Panc1 (cell line): ENCODE results near the gene CITED2. TPM values are rescaled to one million over a fixed set of nuclear protein-coding genes. Genes with fewer than 3 reads are reported as not detected.

Experiments
- ATAC-seq: fragments of 200-7000 bp; cut with Tn5 transposase; 2 replicates; pipeline ENCODE4 v1.9.1; 2020; ENCODE audit warnings: mild to moderate bottlenecking, moderate library complexity
- BruUV-seq: library from RNA; stranded (reverse); fragments of 400-500 nt; replicated peaks from 2 replicates; lab custom pipeline; 2021; lab: Mats Ljungman, UMichigan
- CTCF ChIA-PET: fragments of 300-600 bp; sonication (Branson Sonifier 250); formaldehyde crosslinking; loops from one replicate; lab custom pipeline; 2022; ENCODE audit warnings: antibody characterized with exemption; lab: Charles Lee
- POLR2A ChIA-PET: fragments of 300-600 bp; sonication (Branson Sonifier 250); formaldehyde crosslinking; loops from one replicate; lab custom pipeline; 2022; ENCODE audit warnings: antibody characterized with exemption; lab: Charles Lee
- DNase-seq: peaks from one replicate; pipeline ENCODE4 v3.0.0-alpha.2; 2010; ENCODE audit warnings: low read depth, low spot score
- H3K27ac ChIP-seq: 2 replicates; pipeline ENCODE4 v1.5.1; 2011; ENCODE audit warnings: mild to moderate bottlenecking, low read length, inconsistent platforms
- H3K27me3 ChIP-seq: fragments of 200-500 bp; sonication (Bioruptor generic); 2 replicates; pipeline ENCODE4 v1.6.0; 2014; ENCODE audit warnings: low read length, inconsistent platforms; ENCODE audit not compliant: control insufficient read depth, insufficient read depth
- H3K36me3 ChIP-seq: fragments of 200-500 bp; sonication (Bioruptor generic); 2 replicates; pipeline ENCODE4 v1.5.1; 2014; ENCODE audit warnings: inconsistent platforms, mild to moderate bottlenecking, low read length, moderate library complexity; ENCODE audit not compliant: control insufficient read depth, insufficient read depth
- H3K4me1 ChIP-seq: 2 replicates; pipeline ENCODE4 v1.5.1; 2011; ENCODE audit warnings: inconsistent platforms, mild to moderate bottlenecking, low read length, moderate library complexity; ENCODE audit not compliant: control insufficient read depth, insufficient read depth
- H3K4me3 ChIP-seq, 2 experiments: 2 replicates each; pipeline ENCODE4 v1.5.1; 2011 to 2012; ENCODE audit warnings: low read depth in 2 of 2, low read length in 2 of 2, mild to moderate bottlenecking in 2 of 2, inconsistent platforms in 1 of 2, moderate library complexity in 1 of 2
- H3K9me3 ChIP-seq: fragments of 200-500 bp; sonication (Bioruptor generic); 2 replicates; pipeline ENCODE4 v1.5.1; 2014; ENCODE audit warnings: low read depth, mild to moderate bottlenecking, inconsistent platforms, low read length, moderate library complexity; ENCODE audit not compliant: control insufficient read depth, insufficient read depth
- POLR2AphosphoS5 ChIP-seq: IDR thresholded peaks from 2 replicates; pipeline ENCODE4 v1.6.1; 2012; ENCODE audit warnings: mild to moderate bottlenecking, low read depth, low read length, moderate library complexity
- SIN3A ChIP-seq: IDR thresholded peaks from 2 replicates; pipeline ENCODE4 v1.6.1; 2012; ENCODE audit warnings: low read depth, mild to moderate bottlenecking, low read length, moderate library complexity, borderline replicate concordance; ENCODE audit not compliant: insufficient read depth
- TCF7L2 ChIP-seq: IDR thresholded peaks from 2 replicates; pipeline ENCODE4 v1.6.1; 2011; ENCODE audit warnings: mild to moderate bottlenecking, low read depth, low read length, inconsistent platforms
- in situ Hi-C: cut with HindIII; loops from 2 replicates; pipeline ENCODE4 v1.10.0; 2016; ENCODE audit warnings: low sequenced_read_pairs, low pct_unique_long_range_greater_than_20kb
- intact Hi-C: fragments of 100-400 bp; cut with micrococcal nuclease; formaldehyde crosslinking; loops from one replicate; pipeline ENCODE4 v1.10.0; 2022; ENCODE audit not compliant: unreplicated experiment
- total RNA-seq: library from RNA; stranded (reverse); gene quantifications from one replicate; pipeline ENCODE4 v1.2.1, GENCODE V29; 2021; ENCODE audit not compliant: unreplicated experiment
- TF ChIP-seq, protein P1 (sequence below): fragments of 450-650 bp; IDR thresholded peaks from 2 replicates; pipeline ENCODE4 v1.5.1; 2017; ENCODE audit warnings: mild to moderate bottlenecking
- TF ChIP-seq, protein P2 (sequence below), 2 experiments: IDR thresholded peaks; 2 replicates each; pipeline ENCODE4 v1.6.1; 2011 to 2012; ENCODE audit warnings: low read depth in 2 of 2, control low read depth in 1 of 2, low read length in 1 of 2, mild to moderate bottlenecking in 1 of 2, moderate library complexity in 1 of 2; ENCODE audit not compliant: insufficient read depth in 1 of 2

The CITED2 gene
- total RNA-seq, 1 experiment from 2014 or later, result 210 TPM

DNA sequence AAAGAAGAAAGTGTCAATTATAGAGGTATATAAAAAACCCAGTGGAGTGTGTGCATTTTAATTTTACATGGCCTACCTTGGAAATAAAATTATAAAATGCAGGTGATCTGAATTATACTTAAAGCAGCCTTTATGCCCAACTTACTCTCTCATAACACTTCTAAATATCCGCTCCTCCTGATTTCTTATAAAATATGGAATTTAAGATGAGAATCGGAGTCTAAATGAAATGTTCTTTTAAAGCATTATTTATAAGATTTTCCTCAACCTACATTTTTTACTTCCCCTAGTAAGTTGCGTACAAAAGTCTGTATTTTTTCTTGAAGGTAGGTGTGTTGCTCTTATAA lies 3.5 kb downstream of the CITED2 start:
- Histone ChIP-seq H3K27ac (peak overlapping the region; percentile 95), H3K9me3 (no peaks in the 10 kb centered on the region), H3K4me3 (peak overlapping the region; percentile 88 to 97; a peak in 3 of 4 replicates), H3K4me1 (peaks cover 41% of the 10 kb centered on the region), H3K27me3 (no peaks in the 10 kb centered on the region), H3K36me3 (peaks cover 14% of the 10 kb centered on the region)
- POLR2A ChIA-PET, result interaction anchor here (0.6 to 0.7 kb wide), 2 partner anchors 157 to 1168 kb away, joined by 3 to 4 read pairs; no protein-coding TSS in a partner anchor
- intact Hi-C loops, result loop anchor here (2.0 to 10.0 kb wide), 6 partner anchors 164 to 614 kb away; no protein-coding TSS in a partner anchor
- ATAC-seq, result no peak
- CTCF ChIA-PET, result no interaction called here
- no peak for DNase-seq
- no TSS peak for BruUV-seq
- in situ Hi-C loops, result no loop called here
- TF ChIP-seq, protein P1, sequence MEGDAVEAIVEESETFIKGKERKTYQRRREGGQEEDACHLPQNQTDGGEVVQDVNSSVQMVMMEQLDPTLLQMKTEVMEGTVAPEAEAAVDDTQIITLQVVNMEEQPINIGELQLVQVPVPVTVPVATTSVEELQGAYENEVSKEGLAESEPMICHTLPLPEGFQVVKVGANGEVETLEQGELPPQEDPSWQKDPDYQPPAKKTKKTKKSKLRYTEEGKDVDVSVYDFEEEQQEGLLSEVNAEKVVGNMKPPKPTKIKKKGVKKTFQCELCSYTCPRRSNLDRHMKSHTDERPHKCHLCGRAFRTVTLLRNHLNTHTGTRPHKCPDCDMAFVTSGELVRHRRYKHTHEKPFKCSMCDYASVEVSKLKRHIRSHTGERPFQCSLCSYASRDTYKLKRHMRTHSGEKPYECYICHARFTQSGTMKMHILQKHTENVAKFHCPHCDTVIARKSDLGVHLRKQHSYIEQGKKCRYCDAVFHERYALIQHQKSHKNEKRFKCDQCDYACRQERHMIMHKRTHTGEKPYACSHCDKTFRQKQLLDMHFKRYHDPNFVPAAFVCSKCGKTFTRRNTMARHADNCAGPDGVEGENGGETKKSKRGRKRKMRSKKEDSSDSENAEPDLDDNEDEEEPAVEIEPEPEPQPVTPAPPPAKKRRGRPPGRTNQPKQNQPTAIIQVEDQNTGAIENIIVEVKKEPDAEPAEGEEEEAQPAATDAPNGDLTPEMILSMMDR, result no peak
- TF ChIP-seq, protein P2, sequence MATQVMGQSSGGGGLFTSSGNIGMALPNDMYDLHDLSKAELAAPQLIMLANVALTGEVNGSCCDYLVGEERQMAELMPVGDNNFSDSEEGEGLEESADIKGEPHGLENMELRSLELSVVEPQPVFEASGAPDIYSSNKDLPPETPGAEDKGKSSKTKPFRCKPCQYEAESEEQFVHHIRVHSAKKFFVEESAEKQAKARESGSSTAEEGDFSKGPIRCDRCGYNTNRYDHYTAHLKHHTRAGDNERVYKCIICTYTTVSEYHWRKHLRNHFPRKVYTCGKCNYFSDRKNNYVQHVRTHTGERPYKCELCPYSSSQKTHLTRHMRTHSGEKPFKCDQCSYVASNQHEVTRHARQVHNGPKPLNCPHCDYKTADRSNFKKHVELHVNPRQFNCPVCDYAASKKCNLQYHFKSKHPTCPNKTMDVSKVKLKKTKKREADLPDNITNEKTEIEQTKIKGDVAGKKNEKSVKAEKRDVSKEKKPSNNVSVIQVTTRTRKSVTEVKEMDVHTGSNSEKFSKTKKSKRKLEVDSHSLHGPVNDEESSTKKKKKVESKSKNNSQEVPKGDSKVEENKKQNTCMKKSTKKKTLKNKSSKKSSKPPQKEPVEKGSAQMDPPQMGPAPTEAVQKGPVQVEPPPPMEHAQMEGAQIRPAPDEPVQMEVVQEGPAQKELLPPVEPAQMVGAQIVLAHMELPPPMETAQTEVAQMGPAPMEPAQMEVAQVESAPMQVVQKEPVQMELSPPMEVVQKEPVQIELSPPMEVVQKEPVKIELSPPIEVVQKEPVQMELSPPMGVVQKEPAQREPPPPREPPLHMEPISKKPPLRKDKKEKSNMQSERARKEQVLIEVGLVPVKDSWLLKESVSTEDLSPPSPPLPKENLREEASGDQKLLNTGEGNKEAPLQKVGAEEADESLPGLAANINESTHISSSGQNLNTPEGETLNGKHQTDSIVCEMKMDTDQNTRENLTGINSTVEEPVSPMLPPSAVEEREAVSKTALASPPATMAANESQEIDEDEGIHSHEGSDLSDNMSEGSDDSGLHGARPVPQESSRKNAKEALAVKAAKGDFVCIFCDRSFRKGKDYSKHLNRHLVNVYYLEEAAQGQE (IDR thresholded peaks at IDR 0.05; ENCODE audit: insufficient read depth in 1 of 2, low read depth in 2 of 2, low read length in 1 of 2), result no peak
- TF ChIP-seq POLR2AphosphoS5, result no peak
- no peak for TF ChIP-seq TCF7L2
- no peak for TF ChIP-seq SIN3A

DNA sequence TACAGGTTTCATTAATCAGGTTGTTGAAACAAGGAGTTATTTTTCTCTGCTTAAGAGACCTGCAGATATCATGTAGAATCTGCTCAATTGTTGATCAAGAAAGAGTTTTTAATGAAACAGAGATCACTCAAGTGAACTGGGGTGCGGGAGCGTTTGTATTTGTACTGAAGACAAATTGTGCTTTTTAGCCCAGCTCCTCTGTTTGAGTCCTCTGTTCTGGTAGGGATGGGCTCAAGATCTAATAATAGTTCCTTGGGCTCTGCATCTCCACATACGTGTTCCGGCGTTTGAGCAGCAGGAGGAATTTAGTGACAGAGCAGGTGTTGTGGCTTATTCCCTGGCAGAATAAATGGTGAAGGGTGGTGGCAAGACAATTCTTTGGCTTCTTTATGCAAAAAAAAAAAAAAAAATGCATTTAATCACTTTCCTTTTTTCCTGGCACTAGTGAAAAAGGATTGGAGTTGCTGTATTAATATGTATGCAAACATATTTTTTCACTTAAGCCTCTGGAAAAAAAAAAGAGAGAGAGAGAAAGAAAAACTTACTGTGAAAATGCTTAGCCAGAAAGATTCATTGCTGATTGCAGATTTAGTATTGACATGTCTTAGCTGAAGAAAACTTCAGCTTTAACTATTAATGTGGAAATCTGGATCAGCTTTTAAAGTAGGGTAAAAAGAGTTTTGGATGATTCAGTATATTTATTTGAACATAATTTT lies 4.0 kb downstream of the CITED2 start:
- no TSS peak for BruUV-seq
- ChIA-PET POLR2A (interaction anchor here (0.6 to 0.7 kb wide), 4 partner anchors 13 to 1168 kb away, joined by 3 to 10 read pairs (median 6); no protein-coding TSS in a partner anchor), CTCF (interaction anchor here (1.0 kb wide), 1 partner anchor 485 kb away, joined by 3 read pairs; no protein-coding TSS in a partner anchor)
- Histone ChIP-seq H3K9me3 (no peaks in the 10 kb centered on the region), H3K4me1 (peaks cover 41% of the 10 kb centered on the region), H3K27me3 (no peaks in the 10 kb centered on the region), H3K4me3 (peak overlapping the region; percentile 19 to 97), H3K27ac (peak overlapping the region; percentile 95), H3K36me3 (peaks cover 14% of the 10 kb centered on the region)
- TF ChIP-seq POLR2AphosphoS5 (peak; percentile 18), TCF7L2 (no peak)
- intact Hi-C loops, result loop anchor here (2.0 to 10.0 kb wide), 6 partner anchors 164 to 614 kb away; no protein-coding TSS in a partner anchor
- in situ Hi-C loops, result no loop called here
- DNase-seq, result no peak
- ATAC-seq, result no peak
